ENCODE results near the gene SRPK2. TPM values are rescaled to one million over a fixed set of nuclear protein-coding genes. Genes with fewer than 3 reads are reported as not detected.
"Not testable (repeated sequence)": the region's sequence is repeated elsewhere in the genome, so short reads cannot be mapped to it uniquely, and the experiment has no call there.

The SRPK2 gene
- total RNA-seq (45.6 TPM), polyA plus RNA-seq (23.0 TPM)
- long read RNA-seq, donor 1, result 0 reads
- long read RNA-seq, donor 2, result 0 reads
- long read RNA-seq, donor 3, partial matches to known transcripts, result 42 of 47 reads
- long read RNA-seq, donor 3, other reads (novel, unspliced or antisense), result 0 of 47 reads
- long read RNA-seq, donor 4, partial matches to known transcripts, result 0 of 4 reads
- long read RNA-seq, donor 4, other reads (novel, unspliced or antisense), result 0 of 4 reads
- long read RNA-seq, donor 5, partial matches to known transcripts, result 52 of 54 reads
- long read RNA-seq, donor 5, other reads (novel, unspliced or antisense), result 0 of 54 reads
- long read RNA-seq, donor 6, partial matches to known transcripts, result 26 of 28 reads
- long read RNA-seq, donor 6, other reads (novel, unspliced or antisense), result 0 of 28 reads
- long read RNA-seq, donor 7, partial matches to known transcripts, result 40 of 41 reads
- long read RNA-seq, donor 7, other reads (novel, unspliced or antisense), result 0 of 41 reads
- long read RNA-seq, donor 8, partial matches to known transcripts, result 0 of 2 reads
- long read RNA-seq, donor 8, other reads (novel, unspliced or antisense), result 0 of 2 reads
- long read RNA-seq, donor 9, partial matches to known transcripts, result 24 of 27 reads
- long read RNA-seq, donor 9, other reads (novel, unspliced or antisense), result 0 of 27 reads
- long read RNA-seq, donor 10, partial matches to known transcripts, result 38 of 41 reads
- long read RNA-seq, donor 10, other reads (novel, unspliced or antisense), result 0 of 41 reads

- under 1% methylated on average over 113 of the region's 113 CpGs for WGBS
- Histone ChIP-seq H3K27me3 (ENCODE audit: control insufficient read depth in 2 of 2, insufficient read depth in 1 of 2, low read length in 1 of 2) (peaks cover 0 to 11% of the 10 kb centered on the region in 2 donors), H3K36me3 (ENCODE audit: control insufficient read depth in 2 of 2, insufficient read depth in 2 of 2, low read length in 1 of 2) (no peaks in the 10 kb centered on the region), H3K9me3 (ENCODE audit: control insufficient read depth in 2 of 2, insufficient read depth in 1 of 2, low read length in 1 of 2) (no peaks in the 10 kb centered on the region), H3K4me3 (ENCODE audit: low read length in 2 of 2) (peak within 1 kb of the TSS; percentile 61 to 84), H3K4me1 (ENCODE audit: control insufficient read depth in 2 of 2, insufficient read depth in 2 of 2, low read length in 2 of 2) (peaks cover 0 to 6% of the 10 kb centered on the region in 2 donors), H3K27ac (ENCODE audit: low read depth in 1 of 2, low read length in 1 of 2) (no peak within 1 kb of the TSS)
- DNase-seq (ENCODE audit: low read depth in 6 of 9, low spot score in 9 of 9), result peak in 8 of 9 donors; percentile 28 to 85 (median 61)
Observed at GRCh38 chr7:105388356-105389087, at the start of gene SRPK2. Gene SRPK2, minus strand, starts transcription at chr7:105388921.

- no peak for DNase-seq (ENCODE audit: low read depth in 6 of 9, low spot score in 9 of 9)
- WGBS, result 99% methylated on average over 1 of the region's 1 CpG
- H3K36me3 ChIP-seq (ENCODE audit: control insufficient read depth in 2 of 2, insufficient read depth in 2 of 2, low read length in 1 of 2), result no peaks in the 10 kb centered on the region
Observed at GRCh38 chr7:105438254-105438653, 49.5 kb upstream of the SRPK2 start.

GRCh38 chr7:105437356-105437755, 48.6 kb upstream of the SRPK2 start:
- not testable (repeated sequence) for H3K4me3 ChIP-seq (ENCODE audit: low read length in 2 of 2); H3K27ac ChIP-seq (ENCODE audit: low read depth in 1 of 2, low read length in 1 of 2); DNase-seq (ENCODE audit: low read depth in 6 of 9, low spot score in 9 of 9); H3K36me3 ChIP-seq (ENCODE audit: control insufficient read depth in 2 of 2, insufficient read depth in 2 of 2, low read length in 1 of 2); H3K4me1 ChIP-seq (ENCODE audit: control insufficient read depth in 2 of 2, insufficient read depth in 2 of 2, low read length in 2 of 2); H3K9me3 ChIP-seq (ENCODE audit: control insufficient read depth in 2 of 2, insufficient read depth in 1 of 2, low read length in 1 of 2); H3K27me3 ChIP-seq (ENCODE audit: control insufficient read depth in 2 of 2, insufficient read depth in 1 of 2, low read length in 1 of 2)
- 94% methylated on average over 6 of the region's 6 CpGs for WGBS

More at GRCh38 chr7:105438254-105438653, 49.5 kb upstream of the SRPK2 start:
- no peaks in the 10 kb centered on the region for H3K27me3 ChIP-seq (ENCODE audit: control insufficient read depth in 2 of 2, insufficient read depth in 1 of 2, low read length in 1 of 2)
- H3K4me3 ChIP-seq (ENCODE audit: low read length in 2 of 2), result no peak overlapping the region
- H3K27ac ChIP-seq (ENCODE audit: low read depth in 1 of 2, low read length in 1 of 2), result no peak overlapping the region
- H3K4me1 ChIP-seq (ENCODE audit: control insufficient read depth in 2 of 2, insufficient read depth in 2 of 2, low read length in 2 of 2), result no peaks in the 10 kb centered on the region
- no peaks in the 10 kb centered on the region for H3K9me3 ChIP-seq (ENCODE audit: control insufficient read depth in 2 of 2, insufficient read depth in 1 of 2, low read length in 1 of 2)

GRCh38 chr7:105429746-105430612, 41.3 kb upstream of the SRPK2 start:
- no peak overlapping the region for H3K27ac ChIP-seq (ENCODE audit: low read depth in 1 of 2, low read length in 1 of 2)
- DNase-seq (ENCODE audit: low read depth in 6 of 9, low spot score in 9 of 9), result peak in 8 of 9 donors; percentile 42 to 75 (median 50)

GRCh38 chr7:105426606-105427146, 38.0 kb upstream of the SRPK2 start:
- H3K27ac ChIP-seq (ENCODE audit: low read depth in 1 of 2, low read length in 1 of 2), result no peak overlapping the region
- no peaks in the 10 kb centered on the region for H3K27me3 ChIP-seq (ENCODE audit: control insufficient read depth in 2 of 2, insufficient read depth in 1 of 2, low read length in 1 of 2)
- no peak overlapping the region for H3K4me3 ChIP-seq (ENCODE audit: low read length in 2 of 2)
- H3K9me3 ChIP-seq (ENCODE audit: control insufficient read depth in 2 of 2, insufficient read depth in 1 of 2, low read length in 1 of 2), result no peaks in the 10 kb centered on the region
- WGBS, result 94% methylated on average over 2 of the region's 2 CpGs
- no peaks in the 10 kb centered on the region for H3K36me3 ChIP-seq (ENCODE audit: control insufficient read depth in 2 of 2, insufficient read depth in 2 of 2, low read length in 1 of 2)
- H3K4me1 ChIP-seq (ENCODE audit: control insufficient read depth in 2 of 2, insufficient read depth in 2 of 2, low read length in 2 of 2), result no peaks in the 10 kb centered on the region
- DNase-seq (ENCODE audit: low read depth in 6 of 9, low spot score in 9 of 9), result no peak

More at GRCh38 chr7:105429746-105430612, 41.3 kb upstream of the SRPK2 start:
- 81% methylated on average over 4 of the region's 4 CpGs for WGBS
- Histone ChIP-seq H3K27me3 (ENCODE audit: control insufficient read depth in 2 of 2, insufficient read depth in 1 of 2, low read length in 1 of 2) (no peaks in the 10 kb centered on the region), H3K4me3 (ENCODE audit: low read length in 2 of 2) (no peak overlapping the region), H3K9me3 (ENCODE audit: control insufficient read depth in 2 of 2, insufficient read depth in 1 of 2, low read length in 1 of 2) (no peaks in the 10 kb centered on the region), H3K4me1 (ENCODE audit: control insufficient read depth in 2 of 2, insufficient read depth in 2 of 2, low read length in 2 of 2) (no peaks in the 10 kb centered on the region), H3K36me3 (ENCODE audit: control insufficient read depth in 2 of 2, insufficient read depth in 2 of 2, low read length in 1 of 2) (no peaks in the 10 kb centered on the region)

- DNase-seq (ENCODE audit: low read depth in 6 of 9, low spot score in 9 of 9), result no peak
- Histone ChIP-seq H3K27ac (ENCODE audit: low read depth in 1 of 2, low read length in 1 of 2) (no peak overlapping the region), H3K27me3 (ENCODE audit: control insufficient read depth in 2 of 2, insufficient read depth in 1 of 2, low read length in 1 of 2) (no peaks in the 10 kb centered on the region), H3K9me3 (ENCODE audit: control insufficient read depth in 2 of 2, insufficient read depth in 1 of 2, low read length in 1 of 2) (no peaks in the 10 kb centered on the region), H3K36me3 (ENCODE audit: control insufficient read depth in 2 of 2, insufficient read depth in 2 of 2, low read length in 1 of 2) (no peaks in the 10 kb centered on the region), H3K4me1 (ENCODE audit: control insufficient read depth in 2 of 2, insufficient read depth in 2 of 2, low read length in 2 of 2) (no peaks in the 10 kb centered on the region), H3K4me3 (ENCODE audit: low read length in 2 of 2) (no peak overlapping the region)
- 97% methylated on average over 2 of the region's 2 CpGs for WGBS
Observed at GRCh38 chr7:105423987-105424386, 35.3 kb upstream of the SRPK2 start.

GRCh38 chr7:105413887-105414437, 25.2 kb upstream of the SRPK2 start:
- Histone ChIP-seq H3K4me1 (ENCODE audit: control insufficient read depth in 2 of 2, insufficient read depth in 2 of 2, low read length in 2 of 2) (no peaks in the 10 kb centered on the region), H3K36me3 (ENCODE audit: control insufficient read depth in 2 of 2, insufficient read depth in 2 of 2, low read length in 1 of 2) (no peaks in the 10 kb centered on the region), H3K27me3 (ENCODE audit: control insufficient read depth in 2 of 2, insufficient read depth in 1 of 2, low read length in 1 of 2) (no peaks in the 10 kb centered on the region), H3K4me3 (ENCODE audit: low read length in 2 of 2) (no peak overlapping the region), H3K9me3 (ENCODE audit: control insufficient read depth in 2 of 2, insufficient read depth in 1 of 2, low read length in 1 of 2) (no peaks in the 10 kb centered on the region), H3K27ac (ENCODE audit: low read depth in 1 of 2, low read length in 1 of 2) (no peak overlapping the region)
- WGBS, result 92% methylated on average over 8 of the region's 8 CpGs
- no peak for DNase-seq (ENCODE audit: low read depth in 6 of 9, low spot score in 9 of 9)

GRCh38 chr7:105410774-105411173, 22.1 kb upstream of the SRPK2 start:
- WGBS, result 97% methylated on average over 32 of the region's 36 CpGs
- H3K36me3 ChIP-seq (ENCODE audit: control insufficient read depth in 2 of 2, insufficient read depth in 2 of 2, low read length in 1 of 2); H3K4me1 ChIP-seq (ENCODE audit: control insufficient read depth in 2 of 2, insufficient read depth in 2 of 2, low read length in 2 of 2); H3K27ac ChIP-seq (ENCODE audit: low read depth in 1 of 2, low read length in 1 of 2); H3K9me3 ChIP-seq (ENCODE audit: control insufficient read depth in 2 of 2, insufficient read depth in 1 of 2, low read length in 1 of 2); DNase-seq (ENCODE audit: low read depth in 6 of 9, low spot score in 9 of 9); H3K27me3 ChIP-seq (ENCODE audit: control insufficient read depth in 2 of 2, insufficient read depth in 1 of 2, low read length in 1 of 2); H3K4me3 ChIP-seq (ENCODE audit: low read length in 2 of 2): not testable (repeated sequence)

Data from thymus (tissue), 14 donors.